LNCaP clone FGC (cell line): ENCODE data around the gene SORCS2.

ENCODE experiments used
- DNase-seq: peaks from one replicate; pipeline ENCODE4 v3.0.0-alpha.2; 2011; ENCODE audit warnings: low read depth
- H3K4me3 ChIP-seq: 2 replicates; pipeline ENCODE4 v1.5.1; 2011; ENCODE audit warnings: mild to moderate bottlenecking, low read depth, low read length, control low read depth
- CTCF ChIP-seq: IDR thresholded peaks from 2 replicates; pipeline ENCODE4 v1.5.1; 2012; ENCODE audit warnings: mild to moderate bottlenecking; ENCODE audit not compliant: control insufficient read depth, insufficient read depth; ENCODE audit errors: extremely low read depth

SORCS2 gene

GRCh38 chr4:7564242-7564641, 371.9 kb downstream of the SORCS2 start:
- H3K4me3 ChIP-seq: no peak overlapping the region
- no peak for TF ChIP-seq CTCF
- no peak for DNase-seq

DNA sequence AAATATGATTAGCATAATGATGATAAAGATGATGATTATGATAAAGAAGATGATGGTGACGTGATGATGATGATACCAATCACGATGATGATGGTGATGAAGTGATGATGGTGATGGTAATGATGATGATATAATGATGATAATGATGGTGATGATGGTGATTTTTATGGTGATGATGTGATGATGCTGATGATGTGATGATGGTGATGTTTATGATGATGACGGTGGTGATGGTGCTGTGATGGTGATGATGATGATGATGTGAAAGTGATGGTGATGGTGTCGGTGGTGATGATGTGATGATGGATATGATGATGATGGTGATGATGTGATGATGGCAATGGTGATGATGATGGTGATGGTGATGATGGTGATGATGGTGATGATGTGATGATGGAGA, 373.1 kb downstream of the SORCS2 start:
- no peak overlapping the region for H3K4me3 ChIP-seq
- DNase-seq: no peak
- TF ChIP-seq CTCF: no peak

DNA sequence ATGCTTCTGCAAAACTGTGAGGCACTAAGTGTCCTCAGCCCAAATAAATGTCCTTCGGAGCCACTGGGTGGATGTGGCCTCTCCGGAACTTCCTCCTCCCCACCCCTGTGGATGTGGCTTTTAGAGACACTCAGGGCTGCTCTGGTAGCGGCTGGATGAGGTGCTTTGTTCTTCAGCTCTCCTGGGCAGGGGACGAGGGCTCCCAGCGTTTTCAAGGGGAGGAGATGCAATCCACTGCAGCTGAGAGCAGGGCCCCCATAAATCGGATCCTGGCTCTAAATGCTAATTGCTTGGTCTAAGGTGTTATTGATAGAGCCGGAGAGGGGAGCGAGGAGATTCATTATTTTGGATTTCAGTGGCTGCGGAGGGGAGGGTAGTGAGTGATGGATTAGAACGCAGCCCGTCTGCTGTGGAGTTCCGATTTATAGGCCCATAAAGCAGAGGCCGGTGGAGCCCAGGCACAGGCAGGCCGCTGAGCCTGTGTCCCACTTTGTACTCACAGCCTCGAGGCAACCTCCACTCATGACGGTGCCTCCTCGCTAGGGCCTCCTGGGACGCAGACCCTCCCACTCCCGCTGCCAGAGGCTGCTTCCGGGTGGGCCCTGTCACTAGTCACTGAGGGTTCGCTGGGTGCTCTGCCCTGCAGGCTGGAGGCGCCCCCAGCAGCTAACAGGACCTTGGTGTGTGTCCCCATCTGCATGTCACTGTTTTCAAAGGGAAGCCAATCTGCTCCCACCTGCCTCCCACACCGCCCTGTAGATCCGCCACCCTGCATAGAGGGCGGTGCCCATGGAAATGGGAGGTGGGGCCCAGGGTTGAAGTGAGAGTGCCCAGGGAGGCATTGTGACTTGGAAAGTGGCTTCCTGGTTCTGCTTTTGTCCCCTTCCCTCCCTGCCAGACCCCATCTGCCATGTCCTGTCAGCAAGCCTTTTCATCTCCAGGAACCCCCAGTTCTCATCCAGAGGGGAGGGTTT, 377.8 kb downstream of the SORCS2 start:
- no peak overlapping the region for H3K4me3 ChIP-seq
- no peak for TF ChIP-seq CTCF
- no peak for DNase-seq

GRCh38 chr4:7571001-7571400, 378.7 kb downstream of the SORCS2 start:
- no peak overlapping the region for H3K4me3 ChIP-seq
- TF ChIP-seq CTCF: no peak
- no peak for DNase-seq

GRCh38 chr4:7571701-7572100, 379.4 kb downstream of the SORCS2 start:
- no peak for DNase-seq
- no peak for TF ChIP-seq CTCF
- no peak overlapping the region for H3K4me3 ChIP-seq

DNA sequence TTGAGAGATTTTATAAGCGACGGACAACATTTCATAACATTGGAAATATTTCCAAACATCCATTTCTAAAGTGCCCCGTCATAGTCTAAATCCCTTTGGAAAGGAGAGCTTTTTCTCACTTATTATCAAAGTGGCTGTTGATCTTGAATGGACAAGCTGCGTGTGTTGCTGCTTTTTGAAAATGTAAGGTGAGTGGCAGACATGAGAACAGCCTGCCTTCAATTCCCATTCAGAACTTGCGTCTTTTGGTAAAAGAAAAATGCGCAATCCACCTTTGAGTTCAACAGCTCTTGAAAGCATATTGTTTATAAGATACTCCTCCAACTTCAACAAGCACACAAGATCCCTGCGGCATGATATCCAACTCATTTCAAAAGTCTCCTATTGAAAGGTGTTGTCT, 380.6 kb downstream of the SORCS2 start:
- no peak for DNase-seq
- no peak for TF ChIP-seq CTCF
- H3K4me3 ChIP-seq: no peak overlapping the region
